ENCODE measurements around the gene HEBP1.

GRCh38 chr12:13045816-13046215 lies 45.8 kb upstream of the HEBP1 start:
- TF ChIP-seq CTCF (IDR thresholded peaks at IDR 0.05): no peak
- TF ChIP-seq EP300 (IDR thresholded peaks at IDR 0.05): no peak
- TF ChIP-seq POLR2A (IDR thresholded peaks at IDR 0.05): no peak
- no peak for TF ChIP-seq POLR2AphosphoS5 (IDR thresholded peaks at IDR 0.05)

Measured in sigmoid colon (tissue), 4 donors.